Activated CD4-positive, alpha-beta memory T cell treated with anti-CD3 and anti-CD28 coated beads for 36 hours (primary cell): ENCODE data around the gene MAP3K6. TPM values are rescaled to one million over a fixed set of nuclear protein-coding genes. Genes with fewer than 3 reads are reported as not detected.

Experiments used
- CTCF ChIA-PET: fragments of 350-600 bp; sonication (Branson Sonifier 250); formaldehyde crosslinking; loops from one replicate; lab custom pipeline; 2021; ENCODE audit warnings: antibody characterized with exemption, inconsistent platforms; lab: Charles Lee
- POLR2A ChIA-PET: fragments of 350-600 bp; sonication (Branson Sonifier 250); formaldehyde crosslinking; loops from one replicate; lab custom pipeline; 2021; ENCODE audit warnings: antibody characterized with exemption; lab: Charles Lee
- DNase-seq: peaks from one replicate; pipeline ENCODE4 v3.0.0-alpha.2; 2020
- H3K27ac Mint-ChIP-seq: one replicate; pipeline ENCODE4 v1.8.0; 2021; ENCODE audit warnings: mixed read lengths
- H3K27me3 Mint-ChIP-seq: one replicate; pipeline ENCODE4 v1.8.0; 2021; ENCODE audit warnings: mixed read lengths
- H3K36me3 Mint-ChIP-seq: one replicate; pipeline ENCODE4 v1.8.0; 2021; ENCODE audit warnings: mixed read lengths
- H3K4me1 Mint-ChIP-seq: one replicate; pipeline ENCODE4 v1.8.0; 2021; ENCODE audit warnings: low read depth, mixed read lengths
- H3K4me3 Mint-ChIP-seq: one replicate; pipeline ENCODE4 v1.8.0; 2021; ENCODE audit warnings: mild to moderate bottlenecking, mixed read lengths
- H3K9me3 Mint-ChIP-seq: one replicate; pipeline ENCODE4 v1.8.0; 2021; ENCODE audit warnings: mixed read lengths
- intact Hi-C: fragments of 100-400 bp; cut with micrococcal nuclease; formaldehyde crosslinking; loops from one replicate; pipeline ENCODE4 v1.15.1; 2023
- total RNA-seq, 2 experiments: library from RNA; stranded (reverse); gene quantifications; one replicate each; pipeline ENCODE4 v1.2.3, GENCODE V29; 2021

The MAP3K6 gene
- total RNA-seq, 2 experiments from 2014 or later: 8.2 to 9.7 TPM

DNA sequence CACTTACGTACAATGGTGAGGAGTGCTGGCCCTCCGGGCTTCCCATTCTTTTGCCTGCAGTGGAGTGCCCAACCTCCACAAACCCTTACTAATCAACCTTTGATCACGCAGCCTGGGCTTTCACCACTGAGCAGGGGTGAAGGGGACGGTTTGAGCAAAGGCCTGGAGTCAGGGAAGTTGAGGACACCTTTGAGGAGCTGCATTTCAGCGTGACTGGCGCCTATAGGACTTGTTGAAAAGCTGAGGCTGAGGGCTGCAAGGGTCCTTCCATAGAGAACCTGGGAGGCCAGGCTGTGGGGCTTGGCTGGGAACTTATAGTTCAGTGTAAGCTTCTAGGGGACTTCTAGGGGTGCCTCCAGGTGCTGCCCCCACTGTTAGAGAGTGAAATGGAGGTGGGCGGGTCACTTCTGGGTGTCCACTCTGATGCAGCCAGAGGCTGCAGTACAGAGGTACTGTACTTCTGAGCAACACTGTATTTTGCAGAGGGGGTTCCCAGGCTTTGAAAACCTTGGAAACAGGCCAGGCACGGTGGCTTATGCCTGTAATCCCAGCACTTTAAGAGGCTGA lies 15.1 kb downstream of the MAP3K6 start:
- H3K9me3 Mint-ChIP-seq: no peaks in the 10 kb centered on the region
- ChIA-PET CTCF (interaction anchor here (0.8 to 1.6 kb wide), 3 partner anchors 18 to 55 kb away, joined by 4 to 5 read pairs (median 5); no protein-coding TSS in a partner anchor), POLR2A (no interaction called here)
- H3K36me3 Mint-ChIP-seq: peaks cover 1% of the 10 kb centered on the region
- no peak overlapping the region for H3K27ac Mint-ChIP-seq
- intact Hi-C loops: no loop called here
- peaks cover 21% of the 10 kb centered on the region for H3K4me1 Mint-ChIP-seq
- DNase-seq: no peak
- no peak overlapping the region for H3K4me3 Mint-ChIP-seq
- H3K27me3 Mint-ChIP-seq: no peaks in the 10 kb centered on the region

DNA sequence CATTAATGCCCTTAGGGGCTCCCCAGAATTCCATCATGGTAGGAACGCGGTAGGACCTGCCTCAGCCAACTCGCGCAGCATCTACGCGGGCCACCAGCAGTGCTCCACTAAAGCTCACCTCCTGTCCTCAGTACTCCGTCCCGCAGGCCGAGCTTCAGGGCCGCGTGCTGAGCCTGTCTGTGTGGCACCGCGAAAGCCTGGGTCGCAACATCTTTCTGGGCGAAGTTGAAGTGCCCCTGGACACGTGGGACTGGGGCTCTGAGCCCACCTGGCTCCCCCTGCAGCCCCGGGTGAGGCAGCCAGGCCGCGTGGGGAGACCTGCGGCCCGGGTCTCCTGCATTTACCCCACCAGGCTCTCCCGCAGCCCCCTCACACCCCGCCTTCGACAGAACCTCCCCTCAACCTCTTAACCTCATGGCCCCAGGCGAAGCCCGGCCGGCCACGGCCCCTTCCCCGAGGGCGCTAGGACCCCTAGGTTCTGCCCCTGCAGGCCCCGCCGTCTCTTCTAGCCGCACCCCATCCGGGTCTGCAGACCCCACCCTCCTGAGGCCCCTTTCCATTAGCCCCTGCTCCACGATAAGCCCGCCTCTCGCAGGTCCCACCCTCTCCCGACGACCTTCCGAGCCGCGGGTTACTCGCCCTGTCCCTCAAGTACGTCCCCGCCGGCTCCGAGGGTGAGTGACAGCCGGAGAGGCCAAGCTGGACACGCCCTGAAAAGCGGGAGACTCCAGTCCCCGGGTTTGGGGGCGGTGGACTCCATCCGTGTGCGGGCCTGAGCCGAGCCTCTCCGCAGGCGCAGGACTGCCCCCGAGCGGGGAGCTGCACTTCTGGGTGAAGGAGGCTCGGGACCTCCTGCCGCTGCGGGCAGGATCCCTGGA lies 15.9 kb downstream of the MAP3K6 start:
- Mint-ChIP-seq H3K27me3 (no peaks in the 10 kb centered on the region), H3K36me3 (peaks cover 1% of the 10 kb centered on the region), H3K27ac (no peak overlapping the region), H3K4me1 (peaks cover 18% of the 10 kb centered on the region), H3K4me3 (no peak overlapping the region), H3K9me3 (no peaks in the 10 kb centered on the region)
- intact Hi-C loops: no loop called here
- CTCF ChIA-PET: interaction anchor here (0.8 to 2.4 kb wide), 5 partner anchors 16 to 55 kb away, joined by 4 to 10 read pairs (median 5); partner anchors contain the start of gene MAP3K6
- no peak for DNase-seq
- POLR2A ChIA-PET: no interaction called here

DNA sequence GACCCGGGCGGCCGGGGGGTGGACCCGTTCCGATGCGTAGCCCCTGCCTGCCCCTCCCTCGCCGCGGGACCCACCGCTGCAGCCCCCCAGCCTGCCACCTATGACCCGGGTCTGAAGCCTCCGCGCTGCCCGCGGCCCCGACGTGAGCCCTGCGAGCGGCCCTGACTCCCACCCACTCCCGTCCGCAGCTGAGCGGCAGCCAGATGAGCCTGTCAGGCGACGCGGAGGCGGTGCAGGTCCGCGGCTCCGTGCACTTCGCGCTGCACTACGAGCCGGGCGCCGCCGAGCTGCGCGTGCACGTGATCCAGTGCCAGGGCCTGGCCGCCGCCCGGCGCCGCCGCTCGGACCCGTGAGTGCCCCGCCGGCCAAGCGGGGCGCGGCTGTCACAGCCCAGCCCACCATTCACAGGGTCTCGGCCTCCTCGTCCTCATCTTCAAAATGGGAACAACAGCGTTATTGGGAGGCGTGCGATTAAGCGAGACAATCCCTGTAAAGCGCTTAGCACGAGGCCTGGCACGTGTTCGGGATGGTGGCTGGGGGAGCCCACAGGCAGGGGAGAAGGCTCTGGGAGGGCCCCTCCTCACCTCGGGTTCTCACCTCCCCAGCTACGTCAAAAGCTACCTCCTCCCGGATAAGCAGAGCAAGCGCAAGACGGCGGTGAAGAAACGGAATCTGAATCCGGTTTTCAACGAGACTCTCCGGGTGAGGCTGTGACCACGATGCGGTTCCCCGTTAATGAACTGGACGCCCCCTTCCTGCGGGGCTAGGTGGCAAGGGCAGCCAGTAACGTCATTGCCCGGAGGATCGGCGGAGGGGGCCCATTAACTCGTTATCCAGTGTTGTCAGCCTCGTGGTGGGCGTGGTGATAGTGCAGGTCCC lies 16.7 kb downstream of the MAP3K6 start:
- H3K36me3 Mint-ChIP-seq: peaks cover 1% of the 10 kb centered on the region
- peaks cover 13% of the 10 kb centered on the region for H3K4me1 Mint-ChIP-seq
- intact Hi-C loops: no loop called here
- H3K9me3 Mint-ChIP-seq: no peaks in the 10 kb centered on the region
- CTCF ChIA-PET: interaction anchor here (1.2 to 2.4 kb wide), 4 partner anchors 17 to 54 kb away, joined by 3 to 10 read pairs (median 6); partner anchors contain the start of gene MAP3K6
- no peak overlapping the region for H3K4me3 Mint-ChIP-seq
- DNase-seq: peak; percentile 24
- no peak overlapping the region for H3K27ac Mint-ChIP-seq
- no peaks in the 10 kb centered on the region for H3K27me3 Mint-ChIP-seq
- POLR2A ChIA-PET: interaction anchor here (1.2 kb wide), 1 partner anchor 16 kb away, joined by 5 read pairs; no protein-coding TSS in a partner anchor

DNA sequence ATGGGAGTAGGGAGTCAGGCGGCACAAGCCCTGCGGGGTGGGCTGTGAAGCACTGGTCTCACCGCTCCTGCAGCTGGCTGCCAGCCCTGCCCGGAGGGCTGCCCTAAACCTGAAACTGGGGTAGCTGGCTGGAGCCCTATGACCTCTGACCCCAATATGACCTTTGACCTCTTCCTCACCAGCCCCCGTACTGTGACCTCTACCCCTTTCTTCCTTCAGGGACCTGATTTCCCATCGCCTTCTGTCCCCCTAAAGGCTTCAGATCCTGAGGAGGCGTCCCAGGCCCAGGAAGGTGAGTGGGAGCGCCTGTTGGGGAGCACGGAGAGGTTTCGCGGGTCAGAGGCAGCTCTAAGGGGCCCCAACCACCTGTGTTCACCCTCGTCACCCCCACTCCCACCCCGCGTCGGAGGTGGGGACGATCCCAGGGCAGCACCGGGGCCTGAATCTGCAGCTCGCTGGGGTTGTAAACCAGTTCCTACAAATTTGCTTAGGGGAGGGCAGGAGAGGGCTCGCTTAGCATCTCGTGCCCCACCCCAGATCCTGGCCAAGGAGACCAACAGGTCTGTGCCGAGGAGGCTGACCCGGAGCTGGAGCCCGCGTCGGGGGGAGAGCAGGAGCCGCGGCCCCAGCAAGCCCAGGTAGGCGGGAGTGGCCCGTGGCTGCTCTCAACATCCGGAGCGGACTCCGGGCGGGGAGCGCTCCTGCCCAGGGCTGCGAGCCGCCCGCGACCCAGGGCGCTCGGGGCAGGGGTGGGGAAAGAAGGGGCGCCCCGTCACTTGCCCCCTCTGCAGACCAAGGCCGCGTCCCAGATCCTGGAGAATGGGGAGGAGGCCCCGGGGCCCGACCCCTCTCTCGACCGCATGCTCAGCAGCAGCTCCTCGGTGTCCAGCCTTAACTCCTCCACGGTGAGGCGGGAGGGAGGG lies 17.6 kb downstream of the MAP3K6 start:
- ChIA-PET POLR2A (interaction anchor here (1.2 kb wide), 1 partner anchor 17 kb away, joined by 5 read pairs; no protein-coding TSS in a partner anchor), CTCF (interaction anchor here (1.2 to 2.4 kb wide), 3 partner anchors 16 to 46 kb away, joined by 3 to 10 read pairs (median 8); partner anchors contain the start of gene MAP3K6)
- peak; percentile 32 for DNase-seq
- peaks cover 1% of the 10 kb centered on the region for H3K36me3 Mint-ChIP-seq
- H3K27ac Mint-ChIP-seq: no peak overlapping the region
- no peaks in the 10 kb centered on the region for H3K9me3 Mint-ChIP-seq
- H3K4me3 Mint-ChIP-seq: no peak overlapping the region
- intact Hi-C loops: no loop called here
- H3K27me3 Mint-ChIP-seq: no peaks in the 10 kb centered on the region
- peaks cover 16% of the 10 kb centered on the region for H3K4me1 Mint-ChIP-seq

DNA sequence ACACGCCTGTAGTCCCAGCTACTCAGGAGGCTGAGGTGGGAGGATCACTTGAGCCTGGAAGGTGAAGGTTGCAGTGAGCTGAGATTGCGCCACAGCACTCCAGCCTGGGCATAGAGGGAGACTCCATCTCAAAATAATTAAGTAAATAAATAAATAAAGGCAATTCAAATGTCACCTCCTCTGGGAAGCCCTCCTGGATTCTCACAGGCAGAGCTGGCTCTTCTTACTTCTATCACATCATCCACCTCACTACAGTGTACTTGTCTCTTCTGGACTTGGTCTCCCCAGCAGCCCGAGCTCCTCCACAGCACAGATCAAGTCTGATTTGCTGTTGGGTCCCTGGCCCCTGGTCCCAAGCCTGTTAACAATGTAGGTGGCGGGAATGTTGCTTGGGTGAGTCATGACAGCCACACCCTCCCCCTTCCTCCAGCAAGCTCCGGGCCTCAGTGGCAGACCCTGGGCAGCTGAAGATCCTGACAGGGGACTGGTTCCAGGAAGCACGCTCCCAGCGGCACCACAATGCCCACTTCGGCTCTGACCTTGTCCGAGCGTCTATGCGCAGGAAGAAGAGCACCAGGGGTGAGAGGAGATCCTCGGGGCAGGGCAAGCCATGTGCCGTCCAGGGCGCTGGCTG lies 19.7 kb downstream of the MAP3K6 start:
- ChIA-PET CTCF (interaction anchor here (1.1 to 9.8 kb wide), 4 partner anchors 10 to 51 kb away, joined by 3 to 80 read pairs (median 26); no protein-coding TSS in a partner anchor), POLR2A (no interaction called here)
- no peak for DNase-seq
- peaks cover 1% of the 10 kb centered on the region for H3K36me3 Mint-ChIP-seq
- H3K9me3 Mint-ChIP-seq: no peaks in the 10 kb centered on the region
- peaks cover 28% of the 10 kb centered on the region for H3K4me1 Mint-ChIP-seq
- no peak overlapping the region for H3K4me3 Mint-ChIP-seq
- no peaks in the 10 kb centered on the region for H3K27me3 Mint-ChIP-seq
- H3K27ac Mint-ChIP-seq: no peak overlapping the region
- intact Hi-C loops: no loop called here

DNA sequence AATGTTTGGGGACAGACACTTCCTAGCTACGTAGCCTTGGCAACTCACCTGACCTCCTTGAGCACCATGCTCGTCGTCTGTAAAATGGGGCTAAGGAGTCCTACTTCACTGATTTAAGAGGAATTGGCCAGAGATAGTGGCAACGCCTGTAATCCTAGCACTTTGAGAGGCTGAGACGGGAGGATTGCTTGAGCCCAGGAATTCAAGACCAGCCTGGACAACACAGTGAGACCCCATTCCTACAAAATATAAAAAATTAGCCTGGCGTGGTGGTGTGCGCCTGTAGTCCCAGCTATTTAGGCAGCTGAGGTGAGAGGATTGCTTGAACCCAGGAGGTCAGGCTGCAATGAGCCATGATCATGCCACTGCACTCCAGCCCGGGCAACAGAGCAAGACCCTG lies 20.4 kb downstream of the MAP3K6 start:
- Mint-ChIP-seq H3K36me3 (peaks cover 1% of the 10 kb centered on the region), H3K27me3 (no peaks in the 10 kb centered on the region), H3K27ac (no peak overlapping the region), H3K4me3 (no peak overlapping the region), H3K4me1 (peaks cover 34% of the 10 kb centered on the region), H3K9me3 (no peaks in the 10 kb centered on the region)
- no peak for DNase-seq
- ChIA-PET POLR2A (no interaction called here), CTCF (interaction anchor here (1.1 to 9.8 kb wide), 5 partner anchors 11 to 50 kb away, joined by 3 to 80 read pairs (median 4); partner anchors contain the start of gene MAP3K6)
- intact Hi-C loops: no loop called here

DNA sequence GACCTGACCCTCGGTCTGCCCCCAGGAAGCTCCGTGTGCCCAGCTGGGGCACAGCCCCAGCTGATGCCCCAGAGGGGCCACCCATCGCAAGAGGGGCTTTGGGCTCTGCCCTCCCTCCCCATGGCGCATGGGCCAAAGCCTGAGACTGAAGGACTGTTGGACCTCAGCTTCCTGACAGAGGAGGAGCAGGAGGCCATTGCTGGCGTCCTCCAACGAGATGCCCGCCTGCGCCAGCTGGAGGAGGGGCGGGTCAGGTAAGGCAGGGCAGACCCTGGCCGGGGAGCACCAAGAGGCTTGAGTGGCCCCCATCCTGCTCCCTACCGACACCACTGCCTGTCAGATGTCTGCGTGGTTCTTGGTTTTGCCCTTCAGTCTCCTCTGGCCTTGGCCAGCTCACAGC lies 21.5 kb downstream of the MAP3K6 start:
- Mint-ChIP-seq H3K27me3 (no peaks in the 10 kb centered on the region), H3K4me3 (no peak overlapping the region), H3K27ac (no peak overlapping the region), H3K4me1 (peaks cover 42% of the 10 kb centered on the region), H3K36me3 (peaks cover 1% of the 10 kb centered on the region), H3K9me3 (no peaks in the 10 kb centered on the region)
- CTCF ChIA-PET: interaction anchor here (1.1 to 9.8 kb wide), 4 partner anchors 12 to 22 kb away, joined by 3 to 80 read pairs (median 26); partner anchors contain the start of gene MAP3K6
- POLR2A ChIA-PET: interaction anchor here (0.6 to 1.0 kb wide), 2 partner anchors 56 to 215 kb away, joined by 3 to 4 read pairs; no protein-coding TSS in a partner anchor
- intact Hi-C loops: no loop called here
- DNase-seq: no peak

DNA sequence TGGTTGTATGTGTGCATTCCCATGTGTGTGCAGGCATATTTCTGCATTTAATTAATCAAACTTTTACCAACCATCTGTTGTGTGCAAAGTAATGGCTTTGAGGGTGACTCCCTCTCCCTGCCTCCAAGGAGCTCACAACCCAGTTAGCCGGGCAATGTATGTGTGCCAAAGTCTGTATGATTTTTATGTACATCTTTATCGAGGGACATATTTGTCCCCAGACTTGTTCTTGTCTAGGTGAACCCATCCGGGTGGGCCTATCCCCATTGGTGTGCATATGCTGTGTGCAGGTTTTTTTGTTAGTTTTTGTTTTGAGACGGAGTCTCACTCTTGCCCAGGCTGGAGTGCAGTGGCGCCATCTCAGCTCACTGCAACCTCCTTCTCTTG lies 23.1 kb downstream of the MAP3K6 start:
- POLR2A ChIA-PET: no interaction called here
- intact Hi-C loops: loop anchor here (2.0 kb wide), 2 partner anchors 13 to 21 kb away; no protein-coding TSS in a partner anchor
- peak overlapping the region; percentile 84 for H3K4me3 Mint-ChIP-seq

DNA sequence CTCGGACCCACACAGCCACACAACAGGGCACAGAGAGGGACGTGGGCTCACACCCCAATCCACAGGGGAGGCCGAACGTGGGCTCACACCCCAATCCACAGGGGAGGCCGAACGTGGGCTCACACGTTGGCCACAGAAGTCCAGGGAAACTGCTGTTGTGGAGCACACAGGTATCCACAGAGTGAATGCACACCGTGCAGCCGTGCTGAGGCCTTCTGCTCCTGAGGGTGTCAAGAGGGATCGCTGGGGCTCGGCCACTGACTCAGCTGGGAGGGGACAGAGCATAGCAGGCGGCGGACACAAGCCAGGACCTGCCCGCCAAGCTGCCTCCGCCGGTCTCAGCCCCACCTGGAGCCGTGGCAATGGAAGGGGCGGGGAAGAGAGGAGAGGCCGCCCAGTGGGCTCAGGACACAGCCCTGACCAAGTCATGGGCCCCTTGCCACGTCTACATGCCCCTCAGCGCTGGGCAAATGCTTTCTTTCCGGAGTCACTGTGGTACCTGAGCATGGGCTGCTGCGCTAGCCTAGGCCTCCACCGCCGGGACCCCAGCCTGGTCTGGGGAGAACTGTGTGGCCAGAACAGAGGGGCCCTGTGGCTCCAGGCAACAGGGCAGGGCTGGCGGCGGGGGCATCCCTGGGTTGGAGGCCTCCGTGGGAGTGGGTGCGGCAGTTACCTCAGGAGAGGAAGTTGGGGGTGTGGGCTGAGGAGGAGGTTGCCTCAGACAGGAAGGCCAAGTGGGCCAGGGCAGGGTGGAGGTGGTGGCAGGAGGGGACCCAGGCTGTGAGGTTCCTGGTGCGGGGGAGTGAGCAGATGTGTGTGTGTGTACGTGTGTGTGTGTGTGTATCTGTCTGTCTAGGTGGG lies 23.8 kb downstream of the MAP3K6 start:
- no peaks in the 10 kb centered on the region for H3K9me3 Mint-ChIP-seq
- intact Hi-C loops: loop anchor here (1.0 to 2.0 kb wide), 3 partner anchors 14 to 22 kb away; partner anchors contain the start of gene TMEM222
- ChIA-PET POLR2A (interaction anchor here (0.7 to 1.0 kb wide), 2 partner anchors 23 to 907 kb away, joined by 3 to 5 read pairs; no protein-coding TSS in a partner anchor), CTCF (interaction anchor here (0.7 to 9.8 kb wide), 9 partner anchors 10 to 239 kb away, joined by 3 to 80 read pairs (median 4); partner anchors contain the start of genes MAP3K6 and SLC9A1)
- no peaks in the 10 kb centered on the region for H3K27me3 Mint-ChIP-seq
- peaks cover 1% of the 10 kb centered on the region for H3K36me3 Mint-ChIP-seq
- peak; percentile 79 for DNase-seq
- peak overlapping the region; percentile 84 for H3K4me3 Mint-ChIP-seq
- peaks cover 53% of the 10 kb centered on the region for H3K4me1 Mint-ChIP-seq
- H3K27ac Mint-ChIP-seq: peak overlapping the region; percentile 92

More for the DNA sequence above, 23.1 kb downstream of the MAP3K6 start:
- Mint-ChIP-seq H3K27ac (peak overlapping the region; percentile 92), H3K36me3 (peaks cover 1% of the 10 kb centered on the region), H3K4me1 (peaks cover 53% of the 10 kb centered on the region), H3K27me3 (no peaks in the 10 kb centered on the region), H3K9me3 (no peaks in the 10 kb centered on the region)
- DNase-seq: no peak
- CTCF ChIA-PET: interaction anchor here (0.7 to 9.8 kb wide), 6 partner anchors 10 to 239 kb away, joined by 3 to 80 read pairs (median 4); partner anchors contain the start of gene MAP3K6
